ENCODE measurements around the gene IL3.

The IL3 gene

DNA sequence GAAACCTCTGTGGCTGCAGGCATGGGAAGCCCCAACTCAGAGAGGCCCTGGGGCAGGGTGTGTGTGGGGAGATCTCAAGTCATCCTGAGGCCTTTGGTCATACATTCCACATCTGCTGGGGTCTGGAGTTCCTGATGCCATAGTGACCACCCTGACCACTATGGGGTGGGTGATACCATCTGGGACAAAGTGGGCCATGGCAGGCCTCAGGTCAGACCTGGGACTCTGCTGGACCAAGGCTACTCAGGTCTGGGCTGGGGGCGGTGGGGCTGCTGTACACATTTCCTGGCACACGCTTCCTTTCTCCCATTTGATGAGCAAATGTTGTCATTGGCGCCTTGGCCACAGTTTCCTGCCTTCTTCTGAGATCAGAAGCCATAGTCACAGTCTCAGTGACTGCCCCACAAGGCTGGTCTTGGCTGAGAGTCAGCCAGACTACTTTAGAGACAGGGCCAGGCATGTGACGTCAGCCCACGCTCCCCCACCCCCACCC is 33.9 kb upstream of the IL3 start:
- no peak for DNase-seq

GRCh38 chr5:132027027-132027426 is 33.4 kb upstream of the IL3 start:
- no peak for DNase-seq

DNA sequence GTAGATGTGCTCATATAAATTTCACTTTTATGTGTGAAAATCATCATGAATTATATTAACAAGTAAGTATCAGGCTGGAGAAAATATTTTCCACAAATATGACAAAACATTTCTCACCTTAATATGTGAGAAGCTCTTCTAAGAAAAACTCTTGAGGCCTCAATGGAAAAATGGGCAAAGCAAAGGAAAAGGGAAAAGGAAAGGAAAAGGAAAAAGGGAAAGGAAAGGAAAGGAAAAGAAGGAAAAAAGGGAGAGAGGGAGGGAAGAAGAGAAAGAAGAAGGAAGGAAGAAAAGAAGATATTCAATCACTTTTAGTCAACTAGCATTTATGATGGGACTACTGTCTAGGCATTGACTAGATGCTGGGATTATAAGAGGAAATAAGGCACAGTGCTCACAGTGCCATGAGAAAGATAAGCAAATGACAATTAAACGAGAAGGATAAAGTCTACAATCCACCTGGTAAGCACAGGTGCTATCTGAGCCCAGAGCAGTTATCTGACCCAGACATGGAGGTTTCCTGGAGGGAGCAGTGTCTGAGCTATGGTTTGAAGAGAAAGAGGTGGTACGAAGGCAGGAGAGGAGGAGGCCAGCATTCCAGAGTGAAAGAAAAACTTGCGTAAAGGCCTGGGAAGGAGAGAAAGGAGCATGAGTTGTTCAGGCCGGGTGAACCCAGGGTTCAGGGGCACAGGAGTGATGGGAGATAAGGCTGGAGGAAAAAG is 30.7 kb upstream of the IL3 start:
- DNase-seq = no peak

- DNase-seq = no peak
Measured at GRCh38 chr5:132030610-132031009, 29.8 kb upstream of the IL3 start.

DNA sequence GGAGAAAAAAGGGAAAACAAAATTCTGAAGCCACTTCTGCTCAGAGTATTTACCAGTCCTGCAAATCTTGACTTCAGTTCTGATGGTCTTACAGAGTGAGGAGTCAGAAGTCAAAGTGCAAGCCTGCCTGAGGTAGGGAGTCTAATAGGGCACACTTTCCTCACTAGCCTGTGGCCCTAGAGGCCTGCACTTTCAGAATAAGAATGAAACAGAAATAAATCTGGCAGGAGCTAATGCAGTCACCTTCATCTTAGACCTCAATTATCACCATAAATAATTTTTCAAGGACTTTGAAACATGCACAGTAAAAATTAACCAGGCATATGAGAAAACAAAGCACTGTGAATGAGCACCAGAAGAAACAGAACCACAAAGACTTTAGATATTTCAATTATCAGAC is 28.3 kb upstream of the IL3 start:
- no peak for DNase-seq

GRCh38 chr5:132033122-132033521 is 27.3 kb upstream of the IL3 start:
- DNase-seq = no peak

DNA sequence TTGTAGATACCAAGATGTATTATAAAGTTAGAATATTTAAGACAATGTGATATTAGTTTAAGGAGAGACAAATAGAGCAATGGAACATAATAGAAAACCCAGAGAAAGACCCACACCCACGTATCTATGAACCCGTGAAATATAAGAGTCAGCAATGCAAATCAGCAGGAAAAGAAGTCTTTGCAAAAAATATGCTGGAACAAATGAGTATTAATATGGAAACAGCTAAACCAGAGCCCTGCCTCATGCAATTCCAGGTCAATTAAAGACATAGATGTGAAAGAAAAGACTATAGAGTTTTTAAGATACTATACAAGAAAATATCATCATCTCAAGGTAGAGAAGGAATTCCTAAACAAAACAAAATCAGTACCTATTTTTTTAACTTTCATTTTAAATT is 23.1 kb upstream of the IL3 start:
- no peak for DNase-seq

DNA sequence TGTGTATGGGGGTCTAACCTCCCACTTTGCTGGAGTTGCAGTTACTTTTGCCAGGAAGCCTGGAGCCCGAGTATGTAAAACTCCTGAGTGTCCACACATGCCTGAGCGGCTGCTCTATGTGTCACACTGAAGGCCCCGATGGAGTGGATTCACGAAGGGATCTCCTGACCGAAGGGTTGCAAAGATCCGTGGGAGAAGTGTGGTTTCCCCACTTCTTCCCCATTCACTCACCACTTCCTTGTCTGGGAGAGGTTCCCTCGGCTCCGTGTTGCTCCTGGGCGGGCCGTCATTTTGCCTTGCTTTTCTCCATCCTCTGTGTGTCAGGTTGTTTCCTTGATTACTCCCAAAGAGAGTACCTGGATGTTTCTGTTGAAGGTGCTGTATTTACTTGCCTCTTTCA is 16.2 kb upstream of the IL3 start:
- DNase-seq = no peak

- no peak for DNase-seq
Measured at GRCh38 chr5:132046880-132047299, 13.6 kb upstream of the IL3 start.

DNA sequence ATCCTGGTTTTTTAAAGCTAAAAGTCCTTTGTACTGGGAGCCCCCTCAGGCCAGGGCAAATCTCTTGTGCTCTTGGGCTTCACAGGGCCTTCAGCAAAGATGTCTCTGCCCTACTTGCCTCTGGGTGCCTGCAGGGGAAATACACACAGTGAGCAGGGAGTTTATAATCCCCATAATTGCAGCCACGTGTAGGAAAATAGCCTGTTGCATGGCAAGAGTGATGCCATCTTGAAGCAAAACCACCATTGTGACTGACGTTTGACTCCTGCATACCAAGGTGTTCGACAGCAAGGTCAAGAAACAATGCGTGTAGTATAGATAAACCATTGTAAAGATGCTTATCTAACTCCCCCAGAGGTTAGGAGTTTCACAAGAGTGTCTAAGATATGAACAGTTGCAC is 11.4 kb upstream of the IL3 start:
- no peak for DNase-seq

- DNase-seq = no peak
Measured at GRCh38 chr5:132049559-132049958, 10.9 kb upstream of the IL3 start.

DNA sequence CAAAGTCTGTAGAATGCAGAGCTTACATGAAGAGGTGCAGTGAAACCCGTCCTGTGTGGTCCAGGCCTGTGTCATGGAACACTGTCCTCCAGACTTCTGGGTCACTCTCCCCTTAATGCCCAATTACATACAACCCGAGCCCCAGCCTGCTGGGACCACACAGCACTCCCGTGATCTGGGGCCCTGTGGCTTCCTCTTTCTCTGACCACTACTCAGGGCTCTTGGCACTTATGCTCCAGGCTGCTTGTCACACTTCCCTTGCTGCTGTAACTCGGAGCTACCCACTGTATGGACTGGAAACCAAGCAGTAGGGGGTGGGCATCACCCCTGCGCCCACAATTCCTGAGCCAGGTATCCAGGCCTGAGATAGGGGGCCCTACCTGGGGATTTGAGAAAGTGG is 10.3 kb upstream of the IL3 start:
- no peak for DNase-seq

DNA sequence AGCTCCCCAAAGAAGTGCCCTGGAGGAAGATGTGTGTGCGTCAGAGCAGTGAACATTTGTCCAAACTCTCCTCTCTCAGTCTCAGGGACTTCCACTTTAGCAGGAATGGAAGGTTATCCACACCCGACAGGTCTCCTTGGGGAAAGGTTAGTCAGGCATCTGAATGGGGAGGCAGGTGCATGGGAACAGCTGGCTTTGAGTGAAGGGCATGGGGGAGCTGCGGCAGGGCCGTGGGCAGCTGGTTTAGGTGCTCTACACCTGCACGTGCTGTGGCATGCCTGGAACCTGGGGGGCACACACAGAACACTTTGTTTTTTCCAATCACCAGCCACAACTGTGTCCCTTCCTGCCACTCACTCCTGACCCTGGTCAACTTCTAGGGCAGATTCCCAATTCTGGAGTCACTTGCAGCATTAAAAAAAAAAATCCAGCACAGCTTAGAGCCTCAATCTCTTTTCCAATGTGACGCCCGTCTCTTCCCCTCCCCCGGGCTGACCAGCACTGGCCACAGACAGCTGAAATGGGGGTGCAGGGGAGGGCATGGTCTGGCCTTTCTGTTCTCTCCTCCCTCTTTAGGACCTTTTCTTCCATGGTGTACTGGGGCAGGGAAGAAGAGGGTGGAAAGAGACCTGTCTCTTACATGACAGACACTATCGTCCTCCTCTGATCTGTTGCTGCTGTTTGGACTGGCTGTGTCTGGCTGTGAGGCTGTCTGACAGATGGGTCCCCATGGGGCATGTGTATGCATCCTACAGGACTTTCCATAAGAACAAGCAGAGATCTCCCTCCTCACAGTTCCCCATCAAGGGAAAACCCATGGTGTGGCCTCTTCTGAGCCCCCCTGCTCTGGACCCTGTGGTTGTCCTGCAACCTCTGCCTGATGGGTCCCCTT is 9.5 kb upstream of the IL3 start:
- no peak for DNase-seq

GRCh38 chr5:132052520-132052919 is 7.9 kb upstream of the IL3 start:
- DNase-seq = no peak

DNA sequence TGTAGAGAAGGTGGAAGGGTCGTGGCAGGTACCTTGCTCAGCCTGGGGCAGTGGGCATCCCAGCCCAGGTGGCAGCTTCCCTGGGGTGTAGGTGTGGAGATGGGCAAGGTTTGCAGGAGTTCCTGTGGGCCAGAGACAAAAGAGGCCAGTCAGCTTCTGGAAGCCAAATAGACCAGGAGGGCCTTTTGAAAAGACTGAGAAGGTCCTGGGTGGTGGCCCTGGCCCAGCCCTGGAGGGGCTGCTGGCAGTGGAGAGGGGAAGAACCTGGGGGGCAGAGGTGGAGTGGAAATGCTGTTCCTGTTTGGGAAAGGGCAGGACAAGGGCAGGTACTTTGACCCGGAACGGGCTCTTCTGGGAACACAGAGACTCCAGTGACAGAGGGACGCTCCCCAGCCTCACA is 7.0 kb upstream of the IL3 start:
- DNase-seq = no peak

DNA sequence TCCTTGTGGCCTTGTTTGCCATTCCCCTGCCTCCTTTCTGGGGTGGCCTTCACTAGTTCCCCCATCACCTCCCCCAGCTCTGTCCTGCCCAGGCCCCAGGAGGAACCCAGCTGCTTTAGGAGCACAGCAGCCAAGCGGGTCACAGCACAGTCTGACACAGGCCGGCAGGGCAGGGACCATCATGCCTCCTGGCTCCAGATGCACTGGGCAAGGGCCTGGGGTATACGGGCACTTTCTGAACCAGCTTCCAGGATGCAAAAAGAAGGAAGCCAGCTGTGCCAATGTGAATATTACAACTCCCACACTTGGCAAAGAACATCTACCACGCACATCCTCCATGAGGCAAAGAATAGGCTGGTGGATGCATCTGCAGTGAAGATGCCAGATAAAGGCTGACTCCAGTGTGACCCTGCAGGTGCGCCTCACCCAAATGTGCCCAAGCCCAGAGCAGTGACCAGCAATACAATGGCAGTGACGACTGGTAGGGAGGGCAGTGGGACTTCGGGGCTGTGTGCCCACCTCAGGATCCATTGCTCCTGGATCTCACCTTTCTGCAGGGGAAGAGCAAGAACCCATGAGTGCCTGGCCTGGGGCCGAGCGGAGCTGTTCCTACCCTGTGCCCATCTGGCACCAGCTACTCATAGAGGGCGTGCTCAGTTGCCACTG is 6.3 kb upstream of the IL3 start:
- DNase-seq = no peak

- DNase-seq = no peak
Measured at GRCh38 chr5:132054697-132055440, 5.6 kb upstream of the IL3 start.

DNA sequence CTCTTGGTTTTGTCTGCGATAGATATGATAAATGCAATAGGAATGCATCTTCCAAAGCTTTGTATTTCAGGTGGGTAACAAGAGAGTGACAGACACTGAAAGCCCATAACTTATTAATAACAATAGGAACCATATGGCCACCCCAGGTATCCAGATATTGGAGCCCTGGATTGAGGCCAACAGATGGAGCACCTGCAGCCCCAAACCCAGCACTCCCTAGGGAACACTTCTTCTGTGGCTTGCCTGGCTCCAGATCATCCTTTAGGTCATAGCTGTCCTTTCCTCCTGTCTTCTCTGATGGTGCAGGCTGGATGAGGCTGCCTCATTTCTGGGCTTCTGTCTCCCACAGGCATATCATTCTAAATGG is 5.0 kb upstream of the IL3 start:
- DNase-seq = no peak

DNA sequence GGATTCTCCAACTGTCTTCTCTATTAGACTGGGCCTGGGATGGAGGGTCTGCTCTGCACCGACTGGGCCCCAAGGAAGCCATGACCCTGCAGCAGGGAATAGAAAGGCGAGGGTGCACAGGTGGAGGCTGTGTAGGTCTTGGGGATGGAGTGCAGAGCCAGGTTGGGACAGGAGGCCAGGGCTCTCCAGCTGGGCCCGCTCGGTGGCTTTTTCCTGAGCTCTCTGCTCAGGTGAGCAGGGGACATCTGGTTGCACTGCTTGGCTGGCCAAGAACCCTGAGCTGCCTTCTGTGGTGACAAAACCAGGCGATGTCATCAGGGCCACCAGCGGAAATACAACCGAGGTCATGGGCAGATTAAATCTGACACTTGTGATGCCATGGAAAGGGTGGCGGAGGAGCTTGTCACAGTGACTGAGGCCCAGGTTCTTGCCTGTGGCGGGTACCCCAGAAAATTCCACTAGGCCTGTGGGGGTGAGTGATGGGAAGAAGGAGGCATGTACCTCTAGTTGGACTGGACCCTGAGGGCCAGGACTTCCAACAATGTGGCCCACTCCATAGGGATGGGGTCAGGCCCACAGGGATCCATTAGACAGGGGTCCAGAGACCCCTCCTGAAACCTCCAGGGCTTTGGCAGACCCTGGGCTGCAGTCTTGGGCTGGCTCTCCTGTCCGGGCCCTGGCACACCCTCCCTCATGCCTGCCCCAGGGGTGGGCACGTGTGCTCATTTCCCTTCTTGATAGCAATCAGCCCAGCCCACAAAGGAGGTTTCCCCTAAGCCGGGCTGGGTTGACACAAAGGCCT is 4.4 kb upstream of the IL3 start:
- no peak for DNase-seq

GRCh38 chr5:132056610-132057497 is 3.6 kb upstream of the IL3 start:
- no peak for DNase-seq
